Hepatocyte (in vitro differentiated cells): Measurements from ENCODE around the gene ATP6V1B1. TPM values are rescaled to one million over a fixed set of nuclear protein-coding genes. Genes with fewer than 3 reads are reported as not detected.

Experiments
- DNase-seq: peaks from one replicate; pipeline ENCODE4 v3.0.0-alpha.2; 2016; ENCODE audit warnings: low spot score
- H2AFZ ChIP-seq: fragments of 200-600 bp; sonication (generic); 2 replicates; pipeline ENCODE4 v1.6.0; 2016; ENCODE audit warnings: antibody characterized with exemption, mild to moderate bottlenecking
- H3K27ac ChIP-seq: fragments of 200-600 bp; sonication (generic); 2 replicates; pipeline ENCODE4 v1.5.1; 2016; ENCODE audit warnings: mild to moderate bottlenecking
- H3K27me3 ChIP-seq: fragments of 200-600 bp; sonication (generic); 2 replicates; pipeline ENCODE4 v1.6.1; 2016
- H3K36me3 ChIP-seq: fragments of 200-600 bp; sonication (generic); replicated peaks from 2 replicates; pipeline ENCODE4 v1.5.1; 2016; ENCODE audit warnings: low read depth; ENCODE audit not compliant: insufficient read depth
- H3K4me1 ChIP-seq: fragments of 200-600 bp; sonication (generic); 2 replicates; pipeline ENCODE4 v1.5.1; 2016; ENCODE audit warnings: mild to moderate bottlenecking, moderate library complexity; ENCODE audit not compliant: insufficient read depth
- H3K4me2 ChIP-seq: fragments of 200-600 bp; sonication (generic); 2 replicates; pipeline ENCODE4 v1.6.0; 2016
- H3K4me3 ChIP-seq: fragments of 200-600 bp; sonication (generic); 2 replicates; pipeline ENCODE4 v1.5.1; 2016; ENCODE audit warnings: mild to moderate bottlenecking
- H3K79me2 ChIP-seq: fragments of 200-600 bp; sonication (generic); 2 replicates; pipeline ENCODE4 v1.6.0; 2017; ENCODE audit warnings: mild to moderate bottlenecking
- H3K9me2 ChIP-seq: fragments of 200-600 bp; sonication (generic); replicated peaks from 2 replicates; pipeline ENCODE4 v1.6.0; 2017; ENCODE audit warnings: mild to moderate bottlenecking; ENCODE audit not compliant: insufficient read depth
- H3K9me3 ChIP-seq: fragments of 200-600 bp; sonication (generic); 2 replicates; pipeline ENCODE4 v1.5.1; 2016; ENCODE audit warnings: low read depth, mild to moderate bottlenecking
- H4K20me1 ChIP-seq: fragments of 200-600 bp; sonication (generic); 2 replicates; pipeline ENCODE4 v1.6.0; 2016; ENCODE audit warnings: mild to moderate bottlenecking; ENCODE audit not compliant: insufficient read depth, poor library complexity, severe bottlenecking
- CTCF ChIP-seq: fragments of 200-600 bp; sonication (generic); IDR thresholded peaks from 2 replicates; pipeline ENCODE4 v1.5.1; 2016; ENCODE audit warnings: antibody characterized with exemption, mild to moderate bottlenecking; ENCODE audit not compliant: poor library complexity
- EZH2 ChIP-seq: fragments of 200-600 bp; sonication (generic); IDR thresholded peaks from 2 replicates; pipeline ENCODE4 v1.6.1; 2016; ENCODE audit warnings: antibody characterized with exemption, mild to moderate bottlenecking, borderline replicate concordance
- EZH2phosphoT487 ChIP-seq: fragments of 200-600 bp; sonication (generic); IDR thresholded peaks from one replicate; pipeline ENCODE4 v1.6.1; 2018; ENCODE audit warnings: antibody characterized with exemption, mild to moderate bottlenecking, low read depth, moderate library complexity; ENCODE audit not compliant: unreplicated experiment, severe bottlenecking
- WGBS: methylation state at CpG from one replicate; pipeline ENCODE4 v1.1.6; 2016; ENCODE audit warnings: low lambda C conversion rate; ENCODE audit errors: missing lambda C conversion rate; 5-methylcytosine and 5-hydroxymethylcytosine counted together
- polyA plus RNA-seq: library from polyadenylated mRNA; unstranded; fragments of >200 nt; fragmentation: Nextera tagmentation; extraction: Ambion mirVana; gene quantifications from 2 replicates; pipeline ENCODE4 v1.2.1, GENCODE V29; 2016
- total RNA-seq: library from RNA; depleted of rRNA; stranded (reverse); fragments of >200 nt; gene quantifications from 2 replicates; pipeline ENCODE4 v1.2.3, GENCODE V29; 2014

ATP6V1B1 gene
- total and polyA plus RNA-seq, 2 experiments from 2014 or later = 1.7 to 2.9 TPM

GRCh38 chr2:70931376-70932000 lies 4.2 kb upstream of the ATP6V1B1 start:
- no peaks in the 10 kb centered on the region for H4K20me1 ChIP-seq
- H3K9me2 ChIP-seq = no peaks in the 10 kb centered on the region
- no peak overlapping the region for H3K4me3 ChIP-seq
- H3K4me1 ChIP-seq = no peaks in the 10 kb centered on the region
- no peaks in the 10 kb centered on the region for H3K27me3 ChIP-seq
- H3K36me3 ChIP-seq = no peaks in the 10 kb centered on the region
- 73% methylated on average over 9 of the region's 9 CpGs for WGBS
- no peaks in the 10 kb centered on the region for H3K79me2 ChIP-seq
- no peak overlapping the region for H2AFZ ChIP-seq
- no peaks in the 10 kb centered on the region for H3K9me3 ChIP-seq
- TF ChIP-seq EZH2phosphoT487 (no peak), CTCF (no peak), EZH2 (no peak)
- H3K4me2 ChIP-seq = no peak overlapping the region
- DNase-seq = no peak
- H3K27ac ChIP-seq = no peak overlapping the region

GRCh38 chr2:70932631-70933230 lies 3.0 kb upstream of the ATP6V1B1 start:
- Histone ChIP-seq H3K4me3 (no peak overlapping the region), H3K9me3 (no peaks in the 10 kb centered on the region), H3K4me2 (no peak overlapping the region), H3K79me2 (no peaks in the 10 kb centered on the region), H3K27ac (no peak overlapping the region), H3K9me2 (no peaks in the 10 kb centered on the region), H4K20me1 (no peaks in the 10 kb centered on the region), H3K4me1 (no peaks in the 10 kb centered on the region), H3K27me3 (no peaks in the 10 kb centered on the region), H2AFZ (no peak overlapping the region), H3K36me3 (no peaks in the 10 kb centered on the region)
- no peak for DNase-seq
- WGBS = 93% methylated on average over 15 of the region's 21 CpGs
- TF ChIP-seq EZH2phosphoT487 = no peak
- TF ChIP-seq CTCF = no peak
- no peak for TF ChIP-seq EZH2

DNA sequence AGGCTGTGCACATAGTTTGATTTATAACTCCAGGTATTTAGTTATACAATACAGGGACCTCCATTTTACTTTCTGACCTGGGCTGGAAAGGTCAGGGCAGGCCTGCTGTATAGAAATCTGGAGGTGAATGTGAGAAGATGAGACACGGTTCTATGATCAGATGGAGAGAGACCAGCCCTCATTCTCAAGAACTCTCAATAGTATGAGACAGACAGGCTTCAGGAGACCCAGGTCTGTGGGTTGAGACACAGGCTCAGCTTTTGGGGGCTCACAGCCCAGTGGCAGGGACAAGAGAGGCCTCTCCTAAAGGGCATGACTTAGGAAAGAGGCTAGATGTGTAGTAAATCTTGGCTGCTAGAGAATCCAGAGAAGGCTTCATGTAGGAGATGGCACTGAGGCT lies 719 bp upstream of the ATP6V1B1 start:
- no peak for DNase-seq
- no peak overlapping the region for H3K4me2 ChIP-seq
- H3K79me2 ChIP-seq = no peaks in the 10 kb centered on the region
- no peaks in the 10 kb centered on the region for H3K9me2 ChIP-seq
- no peaks in the 10 kb centered on the region for H4K20me1 ChIP-seq
- no peak overlapping the region for H3K4me3 ChIP-seq
- no peaks in the 10 kb centered on the region for H3K4me1 ChIP-seq
- H3K27me3 ChIP-seq = peaks cover 18% of the 10 kb centered on the region
- TF ChIP-seq CTCF (no peak), EZH2 (no peak), EZH2phosphoT487 (no peak)
- WGBS = 76% methylated on average over 1 of the region's 1 CpG
- no peak overlapping the region for H2AFZ ChIP-seq
- H3K36me3 ChIP-seq = no peaks in the 10 kb centered on the region
- H3K9me3 ChIP-seq = no peaks in the 10 kb centered on the region
- H3K27ac ChIP-seq = no peak overlapping the region
